ENCODE data around the gene KIAA1217.

DNA sequence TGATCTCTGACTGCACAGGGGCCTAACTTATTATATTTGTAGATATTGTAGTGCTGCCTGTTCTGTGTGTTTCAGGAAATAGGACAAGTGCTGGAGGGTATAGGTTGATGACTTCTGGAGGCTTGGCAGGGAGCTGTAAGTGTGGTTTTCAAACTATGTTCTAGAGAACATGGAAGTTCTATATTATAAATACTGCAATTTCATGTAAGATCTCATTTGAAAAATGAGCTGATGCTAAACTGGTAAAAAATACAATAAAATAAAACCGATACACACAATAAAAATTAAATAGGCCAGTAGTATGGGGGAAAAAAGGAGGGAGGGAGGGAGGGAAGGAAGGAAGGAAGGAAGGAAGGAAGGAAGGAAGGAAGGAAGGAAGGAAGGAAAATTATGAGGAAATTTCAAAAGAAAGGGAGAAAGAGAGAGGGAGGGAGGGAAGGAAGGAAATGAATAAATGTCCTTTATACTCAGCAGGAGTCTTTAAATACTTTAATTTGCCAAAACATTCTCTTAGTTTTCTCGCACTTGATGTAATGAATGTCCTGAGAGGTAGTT is 181.3 kb downstream of the KIAA1217 start:
- TF ChIP-seq, protein P1, sequence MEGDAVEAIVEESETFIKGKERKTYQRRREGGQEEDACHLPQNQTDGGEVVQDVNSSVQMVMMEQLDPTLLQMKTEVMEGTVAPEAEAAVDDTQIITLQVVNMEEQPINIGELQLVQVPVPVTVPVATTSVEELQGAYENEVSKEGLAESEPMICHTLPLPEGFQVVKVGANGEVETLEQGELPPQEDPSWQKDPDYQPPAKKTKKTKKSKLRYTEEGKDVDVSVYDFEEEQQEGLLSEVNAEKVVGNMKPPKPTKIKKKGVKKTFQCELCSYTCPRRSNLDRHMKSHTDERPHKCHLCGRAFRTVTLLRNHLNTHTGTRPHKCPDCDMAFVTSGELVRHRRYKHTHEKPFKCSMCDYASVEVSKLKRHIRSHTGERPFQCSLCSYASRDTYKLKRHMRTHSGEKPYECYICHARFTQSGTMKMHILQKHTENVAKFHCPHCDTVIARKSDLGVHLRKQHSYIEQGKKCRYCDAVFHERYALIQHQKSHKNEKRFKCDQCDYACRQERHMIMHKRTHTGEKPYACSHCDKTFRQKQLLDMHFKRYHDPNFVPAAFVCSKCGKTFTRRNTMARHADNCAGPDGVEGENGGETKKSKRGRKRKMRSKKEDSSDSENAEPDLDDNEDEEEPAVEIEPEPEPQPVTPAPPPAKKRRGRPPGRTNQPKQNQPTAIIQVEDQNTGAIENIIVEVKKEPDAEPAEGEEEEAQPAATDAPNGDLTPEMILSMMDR (IDR thresholded peaks at IDR 0.05; ENCODE audit: insufficient read depth, low read length, poor library complexity, severe bottlenecking) = no peak
- no peak for TF ChIP-seq EZH2phosphoT487 (conservative IDR thresholded peaks at IDR 0.05; ENCODE audit: low read length)
